K562 (cell line): ENCODE data around the gene CHPF. TPM values are rescaled to one million over a fixed set of nuclear protein-coding genes. Genes with fewer than 3 reads are reported as not detected.

Experiments used
- FOXP1 ChIP-seq: sonication (generic); formaldehyde crosslinking; IDR thresholded peaks from 2 replicates; pipeline ENCODE4 v1.8.0; 2022; ENCODE audit warnings: mild to moderate bottlenecking, missing genetic modification reagents
- GABPB1 ChIP-seq: sonication (generic); formaldehyde crosslinking; IDR thresholded peaks from 2 replicates; pipeline ENCODE4 v1.8.0; 2022; ENCODE audit warnings: mild to moderate bottlenecking, missing genetic modification reagents
- MECOM ChIP-seq: fragments of 250-450 bp; sonication (Bioruptor Pico); IDR thresholded peaks from 2 replicates; pipeline ENCODE4 v1.8.0; 2022; ENCODE audit warnings: inconsistent platforms
- MYBL2 ChIP-seq, 2 experiments: fragments of 450-650 bp in 1 of 2; sonication (generic) in 1 of 2; formaldehyde crosslinking in 1 of 2; IDR thresholded peaks; 2 replicates each; pipeline versions ENCODE4 v1.6.1 to v1.8.1; 2017 to 2022; ENCODE audit warnings: borderline replicate concordance in 1 of 2, inconsistent platforms in 1 of 2, low read depth in 1 of 2, mild to moderate bottlenecking in 1 of 2, missing genetic modification reagents in 1 of 2, moderate library complexity in 1 of 2
- POLR2AphosphoS5 ChIP-seq: IDR thresholded peaks from 2 replicates; pipeline ENCODE4 v1.6.1; 2011; ENCODE audit warnings: mild to moderate bottlenecking, low read depth, low read length, moderate library complexity; ENCODE audit not compliant: control insufficient read depth, insufficient read depth
- RBM25 ChIP-seq: fragments of 200-400 bp; formaldehyde crosslinking; IDR thresholded peaks from 2 replicates; pipeline ENCODE4 v1.6.1; 2018; ENCODE audit warnings: low read length, low read depth, moderate library complexity; ENCODE audit not compliant: severe bottlenecking
- SIN3B ChIP-seq: fragments of 450-650 bp; IDR thresholded peaks from 2 replicates; pipeline ENCODE4 v1.6.1; 2017; ENCODE audit warnings: low read depth, mild to moderate bottlenecking, moderate library complexity
- SOX6 ChIP-seq: fragments of 450-650 bp; IDR thresholded peaks from 2 replicates; pipeline ENCODE4 v1.6.1; 2014; ENCODE audit warnings: mild to moderate bottlenecking
- SPI1 ChIP-seq: IDR thresholded peaks from 2 replicates; pipeline ENCODE4 v1.6.1; 2011; ENCODE audit warnings: low read depth, low read length, control low read depth, borderline replicate concordance
- ZBTB17 ChIP-seq: fragments of 450-650 bp; formaldehyde crosslinking; IDR thresholded peaks from 2 replicates; pipeline ENCODE4 v1.4.0; 2020; ENCODE audit warnings: mild to moderate bottlenecking
- ZNF316 ChIP-seq: fragments of 450-650 bp; IDR thresholded peaks from 2 replicates; pipeline ENCODE4 v1.6.1; 2016
- ZNF778 ChIP-seq: fragments of 450-650 bp; formaldehyde crosslinking; IDR thresholded peaks from 2 replicates; pipeline ENCODE4 v1.4.0; 2020; ENCODE audit warnings: mild to moderate bottlenecking, moderate library complexity
- ZSCAN29 ChIP-seq: fragments of 450-650 bp; IDR thresholded peaks from 2 replicates; pipeline ENCODE4 v1.6.1; 2017
- polyA plus RNA-seq, 8 experiments: library from polyadenylated mRNA; depleted of rRNA in 4 of 8; stranded (reverse) in 5 of 8; unstranded in 3 of 8; fragments of >200 nt; fragmentation: Nextera tagmentation in 2 of 8; fragmentation: Illumina TruSeq in 1 of 8; extraction: Ambion mirVana in 2 of 8; extraction: Trizol in 1 of 8; gene quantifications; 2 replicates each; pipeline versions ENCODE4 v1.2.1 to v1.2.3, GENCODE V29; 2011 to 2014; ENCODE audit warnings: inconsistent platforms in 1 of 8, missing spikeins in 1 of 8
- total RNA-seq, 7 experiments: library from RNA; depleted of rRNA in 6 of 7; stranded (reverse); fragments of >200 nt in 6 of 7; fragmentation: Illumina TruSeq in 2 of 7; extraction: Trizol in 2 of 7; gene quantifications; 2 replicates each; pipeline versions ENCODE4 v1.2.1 to v1.2.3, GENCODE V29; 2011 to 2021; ENCODE audit warnings: low replicate concordance in 1 of 7
- TF ChIP-seq, protein P1 (sequence below): sonication (generic); formaldehyde crosslinking; IDR thresholded peaks from 2 replicates; pipeline ENCODE4 v1.8.1; 2023; ENCODE audit warnings: mild to moderate bottlenecking, missing genetic modification reagents
- TF ChIP-seq, protein P2 (sequence below): IDR thresholded peaks from 2 replicates; pipeline ENCODE4 v1.6.1; 2011; ENCODE audit warnings: borderline replicate concordance, low read depth, mild to moderate bottlenecking, moderate library complexity, low read length; ENCODE audit not compliant: insufficient read depth, poor library complexity, severe bottlenecking
- TF ChIP-seq, protein P3 (sequence below), 2 experiments: fragments of 450-650 bp; conservative IDR thresholded peaks; 2 replicates each; pipeline ENCODE4 v1.6.1; 2017; ENCODE audit warnings: mild to moderate bottlenecking in 2 of 2, moderate library complexity in 2 of 2
- TF ChIP-seq, protein P4 (sequence below): fragments of 250-450 bp; sonication (Bioruptor Pico); IDR thresholded peaks from 2 replicates; pipeline ENCODE4 v1.4.0; 2020; ENCODE audit warnings: mild to moderate bottlenecking, moderate library complexity, borderline replicate concordance

The CHPF gene
- total and polyA plus RNA-seq, 9 of the 15 experiments (the other 6 are each of a cell fraction or from before 2014, with no cell fraction given): 0.15 to 57.2 (median 7.9) TPM

DNA sequence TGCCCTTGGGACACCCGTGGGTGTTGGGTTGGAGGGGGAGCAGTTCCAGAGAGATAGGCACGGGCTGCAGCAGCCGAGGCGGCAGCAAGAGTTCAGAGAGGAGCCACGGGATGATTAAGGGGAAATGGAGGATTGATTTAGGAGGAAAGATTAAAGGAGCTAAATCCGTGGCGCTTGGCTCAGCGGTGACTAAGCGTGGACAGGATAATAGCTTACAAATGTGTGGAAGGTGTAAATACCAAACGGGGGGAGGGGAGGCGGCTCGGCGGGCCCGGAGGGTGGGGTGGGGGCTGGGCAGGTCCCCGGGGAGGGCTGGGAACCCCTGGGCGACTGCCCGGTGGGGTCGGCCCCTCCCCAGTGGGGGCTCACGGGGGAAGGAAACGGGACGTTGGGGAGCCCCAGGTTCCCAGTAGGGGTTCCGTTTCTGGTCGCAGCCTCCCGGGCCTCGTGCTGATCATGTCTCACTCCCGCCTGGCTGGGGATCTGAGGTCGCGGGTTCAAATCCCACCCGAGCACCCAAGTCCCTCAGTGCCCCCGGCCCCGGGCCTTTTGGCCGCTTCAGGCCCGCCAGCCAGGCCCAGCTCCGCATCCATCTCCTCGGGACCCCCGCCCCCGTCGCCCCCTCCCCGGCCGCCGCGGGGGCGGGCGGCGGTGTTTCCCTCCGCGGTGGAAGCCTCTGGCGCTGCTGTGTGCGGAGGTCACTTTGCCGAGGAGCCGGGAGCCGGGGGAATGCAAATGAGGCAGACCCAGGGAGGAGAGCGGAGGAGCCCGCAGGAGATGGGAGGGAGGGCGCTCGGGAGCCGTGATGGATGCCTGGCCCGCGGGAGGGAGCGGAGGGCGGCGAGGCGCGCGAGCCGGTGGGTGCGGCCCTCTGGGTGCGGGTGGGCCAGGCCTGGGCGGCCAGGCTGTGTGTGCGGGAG is 21.2 kb downstream of the CHPF start (continued):
- no peak for TF ChIP-seq SIN3B
- TF ChIP-seq SOX6: no peak
- no peak for TF ChIP-seq MECOM (CRISPR knock-in tag)
- no peak for TF ChIP-seq ZSCAN29
- no peak for TF ChIP-seq ZBTB17 (CRISPR knock-in tag)
- TF ChIP-seq FOXP1 (CRISPR knock-in tag): no peak
- TF ChIP-seq ZNF316: peak; percentile 53
- no peak for TF ChIP-seq ZNF778
- TF ChIP-seq, protein P1, sequence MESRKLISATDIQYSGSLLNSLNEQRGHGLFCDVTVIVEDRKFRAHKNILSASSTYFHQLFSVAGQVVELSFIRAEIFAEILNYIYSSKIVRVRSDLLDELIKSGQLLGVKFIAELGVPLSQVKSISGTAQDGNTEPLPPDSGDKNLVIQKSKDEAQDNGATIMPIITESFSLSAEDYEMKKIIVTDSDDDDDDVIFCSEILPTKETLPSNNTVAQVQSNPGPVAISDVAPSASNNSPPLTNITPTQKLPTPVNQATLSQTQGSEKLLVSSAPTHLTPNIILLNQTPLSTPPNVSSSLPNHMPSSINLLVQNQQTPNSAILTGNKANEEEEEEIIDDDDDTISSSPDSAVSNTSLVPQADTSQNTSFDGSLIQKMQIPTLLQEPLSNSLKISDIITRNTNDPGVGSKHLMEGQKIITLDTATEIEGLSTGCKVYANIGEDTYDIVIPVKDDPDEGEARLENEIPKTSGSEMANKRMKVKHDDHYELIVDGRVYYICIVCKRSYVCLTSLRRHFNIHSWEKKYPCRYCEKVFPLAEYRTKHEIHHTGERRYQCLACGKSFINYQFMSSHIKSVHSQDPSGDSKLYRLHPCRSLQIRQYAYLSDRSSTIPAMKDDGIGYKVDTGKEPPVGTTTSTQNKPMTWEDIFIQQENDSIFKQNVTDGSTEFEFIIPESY: no peak
- TF ChIP-seq POLR2AphosphoS5: no peak
- no peak for TF ChIP-seq SPI1
- TF ChIP-seq, protein P2, sequence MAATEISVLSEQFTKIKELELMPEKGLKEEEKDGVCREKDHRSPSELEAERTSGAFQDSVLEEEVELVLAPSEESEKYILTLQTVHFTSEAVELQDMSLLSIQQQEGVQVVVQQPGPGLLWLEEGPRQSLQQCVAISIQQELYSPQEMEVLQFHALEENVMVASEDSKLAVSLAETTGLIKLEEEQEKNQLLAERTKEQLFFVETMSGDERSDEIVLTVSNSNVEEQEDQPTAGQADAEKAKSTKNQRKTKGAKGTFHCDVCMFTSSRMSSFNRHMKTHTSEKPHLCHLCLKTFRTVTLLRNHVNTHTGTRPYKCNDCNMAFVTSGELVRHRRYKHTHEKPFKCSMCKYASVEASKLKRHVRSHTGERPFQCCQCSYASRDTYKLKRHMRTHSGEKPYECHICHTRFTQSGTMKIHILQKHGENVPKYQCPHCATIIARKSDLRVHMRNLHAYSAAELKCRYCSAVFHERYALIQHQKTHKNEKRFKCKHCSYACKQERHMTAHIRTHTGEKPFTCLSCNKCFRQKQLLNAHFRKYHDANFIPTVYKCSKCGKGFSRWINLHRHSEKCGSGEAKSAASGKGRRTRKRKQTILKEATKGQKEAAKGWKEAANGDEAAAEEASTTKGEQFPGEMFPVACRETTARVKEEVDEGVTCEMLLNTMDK: no peak
- TF ChIP-seq, protein P3, sequence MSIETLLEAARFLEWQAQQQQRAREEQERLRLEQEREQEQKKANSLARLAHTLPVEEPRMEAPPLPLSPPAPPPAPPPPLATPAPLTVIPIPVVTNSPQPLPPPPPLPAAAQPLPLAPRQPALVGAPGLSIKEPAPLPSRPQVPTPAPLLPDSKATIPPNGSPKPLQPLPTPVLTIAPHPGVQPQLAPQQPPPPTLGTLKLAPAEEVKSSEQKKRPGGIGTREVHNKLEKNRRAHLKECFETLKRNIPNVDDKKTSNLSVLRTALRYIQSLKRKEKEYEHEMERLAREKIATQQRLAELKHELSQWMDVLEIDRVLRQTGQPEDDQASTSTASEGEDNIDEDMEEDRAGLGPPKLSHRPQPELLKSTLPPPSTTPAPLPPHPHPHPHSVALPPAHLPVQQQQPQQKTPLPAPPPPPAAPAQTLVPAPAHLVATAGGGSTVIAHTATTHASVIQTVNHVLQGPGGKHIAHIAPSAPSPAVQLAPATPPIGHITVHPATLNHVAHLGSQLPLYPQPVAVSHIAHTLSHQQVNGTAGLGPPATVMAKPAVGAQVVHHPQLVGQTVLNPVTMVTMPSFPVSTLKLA (conservative IDR thresholded peaks at IDR 0.05): no peak
- no peak for TF ChIP-seq MYBL2 (IDR thresholded peaks at IDR 0.05; ENCODE audit: low read depth)
- no peak for TF ChIP-seq MYBL2 (CRISPR knock-in tag; IDR thresholded peaks at IDR 0.05; ENCODE audit: borderline replicate concordance)
- no peak for TF ChIP-seq RBM25
- no peak for TF ChIP-seq GABPB1 (CRISPR knock-in tag)
- TF ChIP-seq, protein P4, sequence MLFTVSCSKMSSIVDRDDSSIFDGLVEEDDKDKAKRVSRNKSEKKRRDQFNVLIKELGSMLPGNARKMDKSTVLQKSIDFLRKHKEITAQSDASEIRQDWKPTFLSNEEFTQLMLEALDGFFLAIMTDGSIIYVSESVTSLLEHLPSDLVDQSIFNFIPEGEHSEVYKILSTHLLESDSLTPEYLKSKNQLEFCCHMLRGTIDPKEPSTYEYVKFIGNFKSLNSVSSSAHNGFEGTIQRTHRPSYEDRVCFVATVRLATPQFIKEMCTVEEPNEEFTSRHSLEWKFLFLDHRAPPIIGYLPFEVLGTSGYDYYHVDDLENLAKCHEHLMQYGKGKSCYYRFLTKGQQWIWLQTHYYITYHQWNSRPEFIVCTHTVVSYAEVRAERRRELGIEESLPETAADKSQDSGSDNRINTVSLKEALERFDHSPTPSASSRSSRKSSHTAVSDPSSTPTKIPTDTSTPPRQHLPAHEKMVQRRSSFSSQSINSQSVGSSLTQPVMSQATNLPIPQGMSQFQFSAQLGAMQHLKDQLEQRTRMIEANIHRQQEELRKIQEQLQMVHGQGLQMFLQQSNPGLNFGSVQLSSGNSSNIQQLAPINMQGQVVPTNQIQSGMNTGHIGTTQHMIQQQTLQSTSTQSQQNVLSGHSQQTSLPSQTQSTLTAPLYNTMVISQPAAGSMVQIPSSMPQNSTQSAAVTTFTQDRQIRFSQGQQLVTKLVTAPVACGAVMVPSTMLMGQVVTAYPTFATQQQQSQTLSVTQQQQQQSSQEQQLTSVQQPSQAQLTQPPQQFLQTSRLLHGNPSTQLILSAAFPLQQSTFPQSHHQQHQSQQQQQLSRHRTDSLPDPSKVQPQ (CRISPR knock-in tag): no peak
